ENCODE results near the gene RCOR1. TPM values are rescaled to one million over a fixed set of nuclear protein-coding genes. Genes with fewer than 3 reads are reported as not detected.
"Not testable (repeated sequence)": the region's sequence is repeated elsewhere in the genome, so short reads cannot be mapped to it uniquely, and the experiment has no call there.

Gene RCOR1
- total RNA-seq, 1 donor from 2014 or later: 52.8 TPM

GRCh38 chr14:102593061-102593824, 794 bp downstream of the RCOR1 start:
- ATAC-seq: no peak

- no peak for ATAC-seq
Observed at GRCh38 chr14:102593825-102594137, 1.3 kb downstream of the RCOR1 start.

- no peak for ATAC-seq
Observed at GRCh38 chr14:102594514-102595175, 2.2 kb downstream of the RCOR1 start.

- peak; percentile 12 for ATAC-seq
Observed at GRCh38 chr14:102601378-102601925, 9.0 kb downstream of the RCOR1 start.

GRCh38 chr14:102602421-102603292, 10.2 kb downstream of the RCOR1 start:
- peak; percentile 53 for ATAC-seq

- ATAC-seq: no peak
Observed at GRCh38 chr14:102603293-102603907, 11.0 kb downstream of the RCOR1 start.

GRCh38 chr14:102604183-102604582, 11.7 kb downstream of the RCOR1 start:
- peak; percentile 50 for ATAC-seq

- ATAC-seq: peak; percentile 58
Observed at GRCh38 chr14:102605029-102605428, 12.6 kb downstream of the RCOR1 start.

- ATAC-seq: peak; percentile 34
Observed at GRCh38 chr14:102606296-102606695, 13.8 kb downstream of the RCOR1 start.

GRCh38 chr14:102608064-102608446, 15.6 kb downstream of the RCOR1 start:
- ATAC-seq: no peak

- no peak for ATAC-seq
Observed at GRCh38 chr14:102610968-102611811, 18.7 kb downstream of the RCOR1 start.

- no peak for ATAC-seq
Observed at GRCh38 chr14:102616318-102616717, 23.9 kb downstream of the RCOR1 start.

GRCh38 chr14:102616799-102617198, 24.4 kb downstream of the RCOR1 start:
- no peak for ATAC-seq

GRCh38 chr14:102619012-102619411, 26.6 kb downstream of the RCOR1 start:
- ATAC-seq: not testable (repeated sequence)

- no peak for ATAC-seq
Observed at GRCh38 chr14:102620413-102620812, 28.0 kb downstream of the RCOR1 start.

- no peak for ATAC-seq
Observed at GRCh38 chr14:102622262-102622885, 29.9 kb downstream of the RCOR1 start.

- no peak for ATAC-seq
Observed at GRCh38 chr14:102624666-102625065, 32.2 kb downstream of the RCOR1 start.

- ATAC-seq: no peak
Observed at GRCh38 chr14:102625564-102626296, 33.3 kb downstream of the RCOR1 start.

GRCh38 chr14:102626530-102626929, 34.1 kb downstream of the RCOR1 start:
- no peak for ATAC-seq

GRCh38 chr14:102629011-102629444, 36.6 kb downstream of the RCOR1 start:
- no peak for ATAC-seq
